ENCODE results near the gene PIANP.

PIANP gene

GRCh38 chr12:6684609-6685008 is 16.0 kb downstream of the PIANP start:
- Histone ChIP-seq H3K56ac (ENCODE audit: low read length) (no peak overlapping the region), H2BK5ac (ENCODE audit: low read length) (no peak overlapping the region), H4K8ac (ENCODE audit: low read depth, low read length) (no peak overlapping the region), H3K9ac (ENCODE audit: low read length) (no peak overlapping the region), H3K4me2 (ENCODE audit: low read length) (no peak overlapping the region), H3K79me2 (ENCODE audit: control insufficient read depth, insufficient read depth, low read length) (peaks cover 63% of the 10 kb centered on the region), H3K27me3 (ENCODE audit: insufficient read depth, low read length, poor library complexity) (no peaks in the 10 kb centered on the region), H3K27ac (ENCODE audit: low read depth, low read length) (no peak overlapping the region), H3K4me3 (ENCODE audit: low read length) (no peak overlapping the region), H3K23ac (ENCODE audit: low read length) (no peak overlapping the region), H3K4me1 (ENCODE audit: control insufficient read depth, low read depth, low read length) (no peaks in the 10 kb centered on the region), H2AK5ac (ENCODE audit: low read length) (no peak overlapping the region), H3K79me1 (ENCODE audit: low read length) (peaks cover 13% of the 10 kb centered on the region), H3K18ac (ENCODE audit: low read length) (no peak overlapping the region), H2BK15ac (replicated peaks; ENCODE audit: low read depth) (no peak overlapping the region), H3K36me3 (ENCODE audit: control insufficient read depth, insufficient read depth, low read length) (no peaks in the 10 kb centered on the region), H2BK120ac (ENCODE audit: low read depth, low read length) (no peak overlapping the region), H3K4ac (ENCODE audit: low read depth, low read length) (no peak overlapping the region), H4K5ac (ENCODE audit: low read length) (no peak overlapping the region)
- DNase-seq, result peak; percentile 56
- WGBS (ENCODE audit: extremely low coverage, insufficient coverage, low lambda C conversion rate), result no CpG with 5 or more reads among the region's 6 CpGs

GRCh38 chr12:6676962-6677361 is 23.7 kb downstream of the PIANP start:
- Histone ChIP-seq H3K4me2 (ENCODE audit: low read length) (no peak overlapping the region), H4K8ac (ENCODE audit: low read depth, low read length) (no peak overlapping the region), H3K4me1 (ENCODE audit: control insufficient read depth, low read depth, low read length) (no peaks in the 10 kb centered on the region), H2BK120ac (ENCODE audit: low read depth, low read length) (no peak overlapping the region), H4K5ac (ENCODE audit: low read length) (no peak overlapping the region), H3K9ac (ENCODE audit: low read length) (no peak overlapping the region), H2BK15ac (replicated peaks; ENCODE audit: low read depth) (no peak overlapping the region), H3K23ac (ENCODE audit: low read length) (no peak overlapping the region), H3K56ac (ENCODE audit: low read length) (no peak overlapping the region), H3K36me3 (ENCODE audit: control insufficient read depth, insufficient read depth, low read length) (peaks cover 32% of the 10 kb centered on the region), H3K18ac (ENCODE audit: low read length) (no peak overlapping the region), H2AK5ac (ENCODE audit: low read length) (no peak overlapping the region), H3K79me2 (ENCODE audit: control insufficient read depth, insufficient read depth, low read length) (peaks cover 10% of the 10 kb centered on the region), H2BK5ac (ENCODE audit: low read length) (no peak overlapping the region), H3K4me3 (ENCODE audit: low read length) (no peak overlapping the region), H3K27ac (ENCODE audit: low read depth, low read length) (no peak overlapping the region), H3K27me3 (ENCODE audit: insufficient read depth, low read length, poor library complexity) (no peaks in the 10 kb centered on the region), H3K79me1 (ENCODE audit: low read length) (peaks cover 7% of the 10 kb centered on the region), H3K4ac (ENCODE audit: low read depth, low read length) (no peak overlapping the region)
- no CpG with 5 or more reads among the region's 5 CpGs for WGBS (ENCODE audit: extremely low coverage, insufficient coverage, low lambda C conversion rate)
- no peak for DNase-seq

GRCh38 chr12:6672143-6672542 is 28.5 kb downstream of the PIANP start:
- H3K18ac ChIP-seq (ENCODE audit: low read length), result no peak overlapping the region
- no peak for DNase-seq
- no peaks in the 10 kb centered on the region for H3K79me1 ChIP-seq (ENCODE audit: low read length)
- no peak overlapping the region for H3K4me2 ChIP-seq (ENCODE audit: low read length)
- no peak overlapping the region for H2BK120ac ChIP-seq (ENCODE audit: low read depth, low read length)
- H4K8ac ChIP-seq (ENCODE audit: low read depth, low read length), result no peak overlapping the region
- H3K27me3 ChIP-seq (ENCODE audit: insufficient read depth, low read length, poor library complexity), result no peaks in the 10 kb centered on the region
- no peak overlapping the region for H3K56ac ChIP-seq (ENCODE audit: low read length)
- no peak overlapping the region for H2BK15ac ChIP-seq (replicated peaks; ENCODE audit: low read depth)
- H3K36me3 ChIP-seq (ENCODE audit: control insufficient read depth, insufficient read depth, low read length), result peaks cover 38% of the 10 kb centered on the region
- H2BK5ac ChIP-seq (ENCODE audit: low read length), result no peak overlapping the region
- no CpG with 5 or more reads among the region's 18 CpGs for WGBS (ENCODE audit: extremely low coverage, insufficient coverage, low lambda C conversion rate)
- no peak overlapping the region for H4K5ac ChIP-seq (ENCODE audit: low read length)
- no peak overlapping the region for H3K23ac ChIP-seq (ENCODE audit: low read length)
- no peak overlapping the region for H3K4ac ChIP-seq (ENCODE audit: low read depth, low read length)
- no peaks in the 10 kb centered on the region for H3K4me1 ChIP-seq (ENCODE audit: control insufficient read depth, low read depth, low read length)
- H3K27ac ChIP-seq (ENCODE audit: low read depth, low read length), result no peak overlapping the region
- no peaks in the 10 kb centered on the region for H3K79me2 ChIP-seq (ENCODE audit: control insufficient read depth, insufficient read depth, low read length)
- no peak overlapping the region for H3K9ac ChIP-seq (ENCODE audit: low read length)
- H3K4me3 ChIP-seq (ENCODE audit: low read length), result no peak overlapping the region
- H2AK5ac ChIP-seq (ENCODE audit: low read length), result no peak overlapping the region

- Histone ChIP-seq H3K27ac (ENCODE audit: low read depth, low read length) (no peak overlapping the region), H4K8ac (ENCODE audit: low read depth, low read length) (no peak overlapping the region), H3K4me1 (ENCODE audit: control insufficient read depth, low read depth, low read length) (no peaks in the 10 kb centered on the region), H2BK120ac (ENCODE audit: low read depth, low read length) (no peak overlapping the region), H2BK15ac (replicated peaks; ENCODE audit: low read depth) (no peak overlapping the region), H3K9ac (ENCODE audit: low read length) (no peak overlapping the region), H3K18ac (ENCODE audit: low read length) (no peak overlapping the region), H3K56ac (ENCODE audit: low read length) (no peak overlapping the region), H3K79me1 (ENCODE audit: low read length) (no peaks in the 10 kb centered on the region), H3K23ac (ENCODE audit: low read length) (no peak overlapping the region), H3K4ac (ENCODE audit: low read depth, low read length) (no peak overlapping the region), H2BK5ac (ENCODE audit: low read length) (no peak overlapping the region), H3K79me2 (ENCODE audit: control insufficient read depth, insufficient read depth, low read length) (no peaks in the 10 kb centered on the region), H3K36me3 (ENCODE audit: control insufficient read depth, insufficient read depth, low read length) (peaks cover 26% of the 10 kb centered on the region), H2AK5ac (ENCODE audit: low read length) (no peak overlapping the region), H3K27me3 (ENCODE audit: insufficient read depth, low read length, poor library complexity) (no peaks in the 10 kb centered on the region), H4K5ac (ENCODE audit: low read length) (no peak overlapping the region), H3K4me3 (ENCODE audit: low read length) (no peak overlapping the region), H3K4me2 (ENCODE audit: low read length) (no peak overlapping the region)
- no CpG with 5 or more reads among the region's 8 CpGs for WGBS (ENCODE audit: extremely low coverage, insufficient coverage, low lambda C conversion rate)
- peak; percentile 70 for DNase-seq
Observed at GRCh38 chr12:6667559-6668210, 32.9 kb downstream of the PIANP start.

GRCh38 chr12:6666211-6666610 is 34.4 kb downstream of the PIANP start:
- Histone ChIP-seq H3K9ac (ENCODE audit: low read length) (no peak overlapping the region), H3K23ac (ENCODE audit: low read length) (no peak overlapping the region)
- WGBS (ENCODE audit: extremely low coverage, insufficient coverage, low lambda C conversion rate), result no CpG with 5 or more reads among the region's 2 CpGs

GRCh38 chr12:6664902-6665301 is 35.7 kb downstream of the PIANP start:
- Histone ChIP-seq H3K36me3 (ENCODE audit: control insufficient read depth, insufficient read depth, low read length) (peaks cover 8% of the 10 kb centered on the region), H4K8ac (ENCODE audit: low read depth, low read length) (no peak overlapping the region), H3K56ac (ENCODE audit: low read length) (no peak overlapping the region), H3K4me1 (ENCODE audit: control insufficient read depth, low read depth, low read length) (no peaks in the 10 kb centered on the region), H3K4me2 (ENCODE audit: low read length) (no peak overlapping the region), H2BK15ac (replicated peaks; ENCODE audit: low read depth) (no peak overlapping the region), H3K18ac (ENCODE audit: low read length) (no peak overlapping the region), H3K9ac (ENCODE audit: low read length) (no peak overlapping the region), H2BK5ac (ENCODE audit: low read length) (no peak overlapping the region), H3K4me3 (ENCODE audit: low read length) (no peak overlapping the region), H2BK120ac (ENCODE audit: low read depth, low read length) (no peak overlapping the region), H3K79me1 (ENCODE audit: low read length) (peaks cover 6% of the 10 kb centered on the region), H3K79me2 (ENCODE audit: control insufficient read depth, insufficient read depth, low read length) (peaks cover 2% of the 10 kb centered on the region), H3K4ac (ENCODE audit: low read depth, low read length) (no peak overlapping the region), H3K23ac (ENCODE audit: low read length) (no peak overlapping the region), H4K5ac (ENCODE audit: low read length) (no peak overlapping the region), H2AK5ac (ENCODE audit: low read length) (no peak overlapping the region), H3K27ac (ENCODE audit: low read depth, low read length) (no peak overlapping the region), H3K27me3 (ENCODE audit: insufficient read depth, low read length, poor library complexity) (no peaks in the 10 kb centered on the region)
- WGBS (ENCODE audit: extremely low coverage, insufficient coverage, low lambda C conversion rate), result no CpG with 5 or more reads among the region's 2 CpGs
- DNase-seq, result no peak

More at GRCh38 chr12:6666211-6666610, 34.4 kb downstream of the PIANP start:
- DNase-seq, result no peak
- H3K79me1 ChIP-seq (ENCODE audit: low read length), result peaks cover 6% of the 10 kb centered on the region
- H3K56ac ChIP-seq (ENCODE audit: low read length), result no peak overlapping the region
- H4K8ac ChIP-seq (ENCODE audit: low read depth, low read length), result no peak overlapping the region
- no peak overlapping the region for H3K4ac ChIP-seq (ENCODE audit: low read depth, low read length)
- H3K4me3 ChIP-seq (ENCODE audit: low read length), result no peak overlapping the region
- no peak overlapping the region for H2BK15ac ChIP-seq (replicated peaks; ENCODE audit: low read depth)
- H3K27ac ChIP-seq (ENCODE audit: low read depth, low read length), result no peak overlapping the region
- no peak overlapping the region for H4K5ac ChIP-seq (ENCODE audit: low read length)
- H2BK120ac ChIP-seq (ENCODE audit: low read depth, low read length), result no peak overlapping the region
- no peaks in the 10 kb centered on the region for H3K4me1 ChIP-seq (ENCODE audit: control insufficient read depth, low read depth, low read length)
- peaks cover 2% of the 10 kb centered on the region for H3K79me2 ChIP-seq (ENCODE audit: control insufficient read depth, insufficient read depth, low read length)
- H3K4me2 ChIP-seq (ENCODE audit: low read length), result no peak overlapping the region
- H3K27me3 ChIP-seq (ENCODE audit: insufficient read depth, low read length, poor library complexity), result no peaks in the 10 kb centered on the region
- no peak overlapping the region for H2AK5ac ChIP-seq (ENCODE audit: low read length)
- H2BK5ac ChIP-seq (ENCODE audit: low read length), result no peak overlapping the region
- no peak overlapping the region for H3K18ac ChIP-seq (ENCODE audit: low read length)
- H3K36me3 ChIP-seq (ENCODE audit: control insufficient read depth, insufficient read depth, low read length), result peaks cover 18% of the 10 kb centered on the region
